Breast epithelium (tissue), 4 donors: ENCODE results near the gene ANKIB1. TPM values are rescaled to one million over a fixed set of nuclear protein-coding genes. Genes with fewer than 3 reads are reported as not detected.
"Not testable (repeated sequence)": the region's sequence is repeated elsewhere in the genome, so short reads cannot be mapped to it uniquely, and the experiment has no call there.

ENCODE experiments used
- DNase-seq, 2 donors: peaks; one replicate each; pipeline ENCODE4 v3.0.0-alpha.2; 2019; ENCODE audit warnings: low spot score in 2 of 2
- H3K27ac ChIP-seq, 2 donors: fragments of 200-600 bp; sonication (generic) in 1 of 2; one replicate each; pipeline ENCODE4 v1.5.1; 2016 to 2019; ENCODE audit warnings: mild to moderate bottlenecking in 1 of 2
- H3K27me3 ChIP-seq, 2 donors: fragments of 200-600 bp; sonication (generic) in 1 of 2; one replicate each; pipeline versions ENCODE4 v1.5.1 to v1.6.0; 2017 to 2019; ENCODE audit warnings: control low read depth in 1 of 2, mild to moderate bottlenecking in 1 of 2
- H3K36me3 ChIP-seq: fragments of 200-600 bp; one replicate; pipeline ENCODE4 v1.5.1; 2019
- H3K4me1 ChIP-seq, 2 donors: fragments of 200-600 bp; sonication (generic); one replicate each; pipeline ENCODE4 v1.5.1; 2016 to 2019; ENCODE audit warnings: control low read depth in 1 of 2
- H3K4me3 ChIP-seq, 3 donors: fragments of 200-600 bp; sonication (generic); 1 replicate in 2 of 3; 2 replicates in 1 of 3; pipeline ENCODE4 v1.5.1; 2016 to 2019; ENCODE audit warnings: mild to moderate bottlenecking in 3 of 3, moderate library complexity in 2 of 3
- H3K9me3 ChIP-seq, 2 donors: fragments of 200-600 bp; sonication (generic) in 1 of 2; one replicate each; pipeline ENCODE4 v1.5.1; 2016 to 2019; ENCODE audit warnings: control low read depth in 1 of 2
- CTCF ChIP-seq, 3 donors: fragments of 450-650 bp; IDR thresholded peaks; one replicate each; pipeline ENCODE4 v1.5.1; 2016 to 2017; ENCODE audit warnings: antibody characterized with exemption in 3 of 3, mild to moderate bottlenecking in 3 of 3, moderate library complexity in 3 of 3
- POLR2A ChIP-seq: fragments of 450-650 bp; IDR thresholded peaks from one replicate; pipeline ENCODE4 v1.6.1; 2016; ENCODE audit warnings: antibody characterized with exemption, mild to moderate bottlenecking, moderate library complexity
- POLR2AphosphoS5 ChIP-seq, 3 donors: sonication (generic); formaldehyde crosslinking; IDR thresholded peaks; one replicate each; pipeline ENCODE4 v1.6.1; 2017; ENCODE audit warnings: antibody characterized with exemption in 3 of 3
- intact Hi-C: fragments of 100-400 bp; cut with DNase I; formaldehyde crosslinking; loops from one replicate; pipeline ENCODE4 v1.15.1; 2023; ENCODE audit warnings: low total_unique reads
- total RNA-seq, 3 donors: library from RNA; depleted of rRNA; stranded (reverse); fragments of >200 nt; gene quantifications; one replicate each; pipeline ENCODE4 v1.1.0, GENCODE V29; 2016

Gene ANKIB1
- total RNA-seq, 3 donors from 2014 or later = 51.8 to 61.3 (median 54.2) TPM

GRCh38 chr7:92244808-92245486 is 827 bp upstream of the ANKIB1 start:
- Histone ChIP-seq H3K36me3 (no peaks in the 10 kb centered on the region), H3K4me1 (peaks cover 0 to 11% of the 10 kb centered on the region in 2 donors), H3K27ac (peak overlapping the region; percentile 94 to 98), H3K27me3 (no peaks in the 10 kb centered on the region), H3K4me3 (peak overlapping the region; percentile 95 to 98 (median 96)), H3K9me3 (no peaks in the 10 kb centered on the region)
- TF ChIP-seq POLR2A (no peak), POLR2AphosphoS5 (IDR thresholded peaks at IDR 0.05) (no peak), CTCF (IDR thresholded peaks at IDR 0.05) (no peak)
- intact Hi-C loops = no loop called here
- DNase-seq = no peak

DNA sequence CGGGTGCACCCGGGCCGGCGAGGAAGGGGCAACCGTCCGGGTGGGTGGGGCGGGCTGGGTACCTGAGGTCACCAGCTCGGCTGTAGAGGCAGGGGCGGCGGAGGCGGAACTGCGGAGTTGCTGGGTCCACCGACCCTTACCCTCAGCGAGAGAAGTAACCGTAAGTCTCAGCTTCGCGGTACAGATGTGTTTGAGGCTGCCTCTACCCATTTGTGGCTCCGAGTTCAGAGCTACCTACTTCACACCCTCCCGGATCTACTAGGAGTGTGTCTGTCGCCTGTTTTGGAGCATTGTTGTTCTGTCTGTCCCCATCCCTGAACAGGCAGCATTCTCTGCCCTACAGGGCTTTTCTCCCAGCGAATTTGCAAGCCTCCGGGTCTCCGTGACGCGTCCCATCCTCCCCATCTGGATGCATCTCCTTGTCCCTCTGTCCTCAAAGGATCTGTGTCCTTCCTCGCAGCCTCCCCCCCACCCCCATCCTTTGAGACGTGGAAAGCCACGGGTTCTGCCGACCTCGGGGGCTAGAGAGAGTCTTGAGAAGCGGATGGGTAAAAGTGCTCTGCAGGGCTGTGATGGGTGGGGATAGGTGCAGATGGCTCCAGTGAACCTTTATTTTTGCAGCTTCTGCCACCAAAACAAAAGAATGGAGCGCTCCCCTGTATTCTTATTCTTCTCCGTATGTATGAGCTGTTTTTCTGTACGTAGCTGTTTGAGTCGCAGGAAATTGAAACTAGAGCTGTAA is 757 bp downstream of the ANKIB1 start:
- TF ChIP-seq POLR2AphosphoS5 (IDR thresholded peaks at IDR 0.05) (no peak), POLR2A (no peak), CTCF (IDR thresholded peaks at IDR 0.05) (no peak)
- H3K4me3 ChIP-seq = peak overlapping the region; percentile 95 to 98 (median 96)
- peaks cover 0 to 11% of the 10 kb centered on the region in 2 donors for H3K4me1 ChIP-seq
- no peak for DNase-seq
- H3K9me3 ChIP-seq = no peaks in the 10 kb centered on the region
- H3K27me3 ChIP-seq = no peaks in the 10 kb centered on the region
- H3K27ac ChIP-seq = peak overlapping the region; percentile 94 to 98
- no peaks in the 10 kb centered on the region for H3K36me3 ChIP-seq
- intact Hi-C loops = no loop called here

GRCh38 chr7:92250603-92251002 is 4.8 kb downstream of the ANKIB1 start:
- no peaks in the 10 kb centered on the region for H3K36me3 ChIP-seq
- no peak overlapping the region for H3K4me3 ChIP-seq
- no peaks in the 10 kb centered on the region for H3K27me3 ChIP-seq
- intact Hi-C loops = no loop called here
- no peak overlapping the region for H3K27ac ChIP-seq
- H3K4me1 ChIP-seq = no peaks in the 10 kb centered on the region
- TF ChIP-seq POLR2A = no peak
- TF ChIP-seq CTCF (IDR thresholded peaks at IDR 0.05) = no peak
- no peak for TF ChIP-seq POLR2AphosphoS5 (IDR thresholded peaks at IDR 0.05)
- no peaks in the 10 kb centered on the region for H3K9me3 ChIP-seq
- DNase-seq = no peak

DNA sequence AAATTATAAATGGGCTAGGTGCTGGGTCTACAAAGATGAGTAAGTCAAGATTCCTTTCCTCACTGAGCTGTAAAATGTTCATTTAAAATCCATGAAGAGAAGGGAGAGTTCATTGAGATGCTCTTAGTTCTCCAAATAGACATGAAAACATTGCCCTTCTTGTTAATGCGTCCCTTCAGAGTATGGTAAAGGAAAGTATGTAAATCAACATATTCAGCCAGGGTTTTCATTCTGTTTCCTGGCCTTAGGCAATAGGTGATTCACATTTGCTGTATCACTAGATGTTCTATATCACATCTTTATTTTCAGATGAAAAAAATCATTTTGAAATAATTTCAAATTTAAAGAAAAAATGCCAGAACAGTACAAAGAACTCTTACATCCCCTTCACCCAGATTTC is 5.4 kb downstream of the ANKIB1 start:
- no peak for DNase-seq
- Histone ChIP-seq H3K4me3 (no peak overlapping the region), H3K27me3 (no peaks in the 10 kb centered on the region), H3K36me3 (no peaks in the 10 kb centered on the region), H3K9me3 (no peaks in the 10 kb centered on the region), H3K27ac (no peak overlapping the region), H3K4me1 (no peaks in the 10 kb centered on the region)
- TF ChIP-seq POLR2A (no peak), CTCF (IDR thresholded peaks at IDR 0.05) (no peak), POLR2AphosphoS5 (IDR thresholded peaks at IDR 0.05) (no peak)
- intact Hi-C loops = no loop called here

- TF ChIP-seq POLR2A (no peak), POLR2AphosphoS5 (IDR thresholded peaks at IDR 0.05) (no peak), CTCF (IDR thresholded peaks at IDR 0.05) (no peak)
- H3K36me3 ChIP-seq = no peaks in the 10 kb centered on the region
- H3K27me3 ChIP-seq = no peaks in the 10 kb centered on the region
- H3K9me3 ChIP-seq = no peaks in the 10 kb centered on the region
- no peak for DNase-seq
- no peak overlapping the region for H3K27ac ChIP-seq
- no peaks in the 10 kb centered on the region for H3K4me1 ChIP-seq
- intact Hi-C loops = no loop called here
- H3K4me3 ChIP-seq = no peak overlapping the region
Measured at GRCh38 chr7:92253251-92253650, 7.5 kb downstream of the ANKIB1 start.

- H3K4me1 ChIP-seq, H3K9me3 ChIP-seq, intact Hi-C loops, H3K27ac ChIP-seq, H3K27me3 ChIP-seq, H3K36me3 ChIP-seq, H3K4me3 ChIP-seq, DNase-seq: not testable (repeated sequence)
Measured at GRCh38 chr7:92254800-92255199, 9.0 kb downstream of the ANKIB1 start.
